Left kidney (tissue), 2 donors: ENCODE data around the gene ADM2. TPM values are rescaled to one million over a fixed set of nuclear protein-coding genes. Genes with fewer than 3 reads are reported as not detected.
A peak's percentile ranks its signal among the peaks of the same experiment; 100 is the strongest.
"Not testable (repeated sequence)": the region's sequence is repeated elsewhere in the genome, so short reads cannot be mapped to it uniquely, and the experiment has no call there.

Source experiments
- DNase-seq: peaks from one replicate; pipeline ENCODE4 v3.0.0-alpha.2; 2013
- polyA plus RNA-seq: library from polyadenylated mRNA; unstranded; fragments of 120-200 nt; gene quantifications from one replicate; pipeline ENCODE4 v1.2.1, GENCODE V29; 2013; ENCODE audit not compliant: insufficient read length

Gene ADM2
- polyA plus RNA-seq, 1 donor: 4.8 TPM

GRCh38 chr22:50505776-50506610 is 24.6 kb downstream of the ADM2 start:
- DNase-seq: no peak

DNA sequence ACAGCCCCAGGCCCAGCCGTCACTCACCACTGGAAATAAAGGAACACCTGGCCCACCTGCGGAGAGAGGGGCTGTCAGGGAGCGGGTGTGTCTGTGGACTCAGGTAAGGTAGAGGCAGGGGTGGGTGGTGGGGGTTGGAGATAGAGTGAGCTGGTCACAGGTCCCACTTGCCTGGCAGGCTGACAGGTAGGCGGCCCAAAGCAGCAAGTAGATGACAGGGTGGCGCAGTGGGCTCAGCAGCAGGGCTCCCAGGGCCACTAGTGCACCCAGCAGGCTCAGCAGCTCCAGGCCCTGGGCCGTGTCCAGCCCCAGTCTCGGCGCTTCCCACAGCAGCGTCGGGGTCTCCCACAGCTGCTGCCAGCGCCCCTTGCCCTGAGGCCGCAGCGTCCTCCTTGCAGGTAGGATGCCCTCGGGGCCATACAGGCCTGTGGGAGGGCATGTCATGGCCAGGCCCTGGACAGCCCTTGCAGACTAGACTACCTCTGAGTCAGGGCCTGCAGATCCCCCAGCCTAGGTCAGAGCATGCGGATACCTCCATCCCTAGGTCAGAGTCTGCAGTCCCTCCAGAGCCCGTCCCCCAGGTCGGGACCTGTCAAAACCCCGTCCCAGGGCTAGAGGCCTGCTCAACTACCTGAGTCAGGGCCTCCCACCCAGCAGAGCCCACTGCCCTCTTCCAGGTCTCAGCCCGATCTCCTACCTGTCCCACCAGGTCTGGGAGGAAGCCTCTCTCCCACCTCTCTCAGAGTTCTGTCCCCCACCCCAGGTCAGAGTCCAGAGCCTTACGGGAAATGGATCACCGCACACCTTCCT is 25.5 kb downstream of the ADM2 start:
- DNase-seq: no peak

DNA sequence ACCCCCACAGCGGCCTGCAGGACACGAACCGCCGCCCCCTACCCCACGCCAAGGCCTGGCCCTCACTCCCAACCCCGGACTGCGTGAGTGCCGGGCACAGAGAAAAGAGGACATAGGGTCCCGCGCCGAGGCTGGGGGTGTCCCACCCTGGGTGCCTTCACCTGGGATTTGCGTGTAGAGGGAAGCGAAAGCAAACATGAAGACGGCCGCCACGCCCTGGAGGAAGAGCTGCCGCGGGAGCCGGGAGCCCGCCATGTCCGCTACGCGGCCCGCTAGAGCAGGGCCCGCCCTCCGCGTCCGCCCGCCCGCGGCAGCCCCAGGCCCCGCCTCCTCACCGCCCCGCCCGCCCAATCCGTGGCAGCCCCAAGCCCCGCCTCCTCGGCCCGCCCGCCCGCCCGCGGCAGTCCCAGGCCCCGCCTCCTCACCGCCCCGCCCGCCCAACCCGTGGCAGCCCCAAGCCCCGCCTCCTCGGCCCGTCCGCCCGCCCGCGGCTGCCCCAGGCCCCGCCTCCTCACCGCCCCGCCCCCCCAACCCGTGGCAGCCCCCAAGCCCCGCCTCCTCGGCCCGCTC is 26.2 kb downstream of the ADM2 start, which contains the start of gene LMF2:
TSS of gene LMF2 (minus strand) at position 282 of the 570 bp plus-strand sequence. CDS start at position 255, 27 bp downstream.
- DNase-seq: no peak

DNA sequence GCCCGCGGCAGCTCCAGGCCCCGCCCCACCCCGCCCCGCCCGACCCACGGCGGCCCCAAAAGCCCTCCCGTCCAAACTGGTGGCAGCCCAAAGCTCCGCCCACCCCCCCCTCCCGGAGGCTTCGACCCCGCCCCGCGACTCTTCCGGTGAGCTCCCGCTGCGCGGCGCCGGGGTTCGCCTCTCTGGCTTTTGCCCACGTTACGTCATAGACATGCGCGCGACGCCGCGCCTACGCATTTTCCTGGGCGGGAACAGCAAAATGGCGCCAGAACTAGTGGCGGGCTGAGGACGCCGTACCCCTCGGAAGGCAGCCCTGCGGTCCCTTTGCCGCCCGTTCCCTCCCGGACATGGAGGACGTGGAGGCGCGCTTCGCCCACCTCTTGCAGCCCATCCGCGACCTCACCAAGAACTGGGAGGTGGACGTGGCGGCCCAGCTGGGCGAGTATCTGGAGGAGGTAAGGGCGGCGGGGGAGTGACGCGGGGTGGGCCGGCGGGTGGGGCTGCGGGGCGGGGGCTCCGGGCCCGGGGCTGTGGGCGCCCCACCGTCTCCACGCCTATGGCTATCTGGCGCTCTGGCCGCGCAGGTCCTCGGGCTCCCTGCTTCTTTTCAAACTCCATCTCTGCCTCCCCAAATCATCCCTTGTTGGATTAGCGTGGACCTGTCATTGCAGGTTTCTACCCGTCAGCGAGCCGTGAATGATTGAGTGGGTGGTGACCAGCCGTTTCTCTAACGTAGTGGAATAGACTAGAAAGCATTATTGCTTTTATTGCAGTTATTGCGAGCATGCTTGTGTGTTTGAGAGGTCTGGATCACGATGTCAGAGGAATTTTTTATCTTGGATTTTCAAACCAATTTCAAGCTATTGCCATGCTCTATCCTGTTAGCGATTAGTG is 26.9 kb downstream of the ADM2 start, which contains the start of gene NCAPH2:
TSS of gene NCAPH2 (plus strand) at position 234 of the 894 bp plus-strand sequence. CDS start at position 348, 114 bp downstream.
- DNase-seq: peak; percentile 97

GRCh38 chr22:50508897-50509296 is 27.6 kb downstream of the ADM2 start:
- no peak for DNase-seq

GRCh38 chr22:50513175-50513574 is 31.8 kb downstream of the ADM2 start:
- DNase-seq: no peak

DNA sequence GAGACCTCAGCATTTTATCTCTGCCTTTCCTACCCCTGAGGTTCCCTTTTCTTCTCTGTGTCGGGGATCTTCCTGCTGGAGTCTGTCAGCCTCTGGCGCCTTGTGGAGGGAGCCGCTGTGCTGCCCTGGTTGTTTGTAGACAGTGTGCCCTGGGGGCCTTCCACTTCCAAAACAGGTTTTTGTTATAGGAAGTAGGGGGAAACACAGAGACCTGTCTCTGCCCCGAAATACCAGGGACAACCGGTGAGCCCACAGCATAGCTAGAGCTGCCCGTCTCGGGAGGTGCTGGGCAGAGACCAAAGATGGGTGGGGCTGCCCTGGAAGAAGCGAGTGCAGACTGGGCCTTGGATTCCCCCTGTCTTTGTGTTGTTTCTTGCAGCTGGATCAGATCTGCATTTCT is 34.7 kb downstream of the ADM2 start:
- DNase-seq: no peak

GRCh38 chr22:50516891-50517290 is 35.5 kb downstream of the ADM2 start:
- DNase-seq: no peak

GRCh38 chr22:50517495-50518260 is 36.3 kb downstream of the ADM2 start:
- no peak for DNase-seq

DNA sequence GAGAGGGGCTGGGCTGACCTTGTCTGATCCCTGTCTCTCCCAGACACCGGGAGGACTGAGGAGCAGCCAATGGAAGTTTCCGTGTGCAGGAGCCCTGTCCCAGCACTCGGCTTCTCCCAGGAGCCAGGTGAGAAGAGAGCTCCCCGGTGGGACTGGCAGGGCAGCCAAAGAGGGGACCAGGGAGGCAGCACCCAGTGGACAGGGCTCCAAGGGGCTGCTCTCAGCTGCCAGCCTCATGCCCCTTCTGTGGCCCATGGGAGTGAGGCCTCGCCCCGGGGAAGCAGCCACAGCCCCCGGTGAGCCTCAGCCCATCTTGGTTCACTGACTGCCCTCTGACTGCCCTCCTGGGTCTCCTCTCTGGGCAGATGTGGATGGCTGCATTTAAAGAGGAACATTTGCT is 37.3 kb downstream of the ADM2 start:
- no peak for DNase-seq

GRCh38 chr22:50519151-50519550 is 37.8 kb downstream of the ADM2 start:
- DNase-seq: no peak

- not testable (repeated sequence) for DNase-seq
Observed at GRCh38 chr22:50520184-50520583, 38.8 kb downstream of the ADM2 start.

- DNase-seq: no peak
Observed at GRCh38 chr22:50520826-50521453, 39.6 kb downstream of the ADM2 start.

- no peak for DNase-seq
Observed at GRCh38 chr22:50521710-50522109, 40.4 kb downstream of the ADM2 start.

DNA sequence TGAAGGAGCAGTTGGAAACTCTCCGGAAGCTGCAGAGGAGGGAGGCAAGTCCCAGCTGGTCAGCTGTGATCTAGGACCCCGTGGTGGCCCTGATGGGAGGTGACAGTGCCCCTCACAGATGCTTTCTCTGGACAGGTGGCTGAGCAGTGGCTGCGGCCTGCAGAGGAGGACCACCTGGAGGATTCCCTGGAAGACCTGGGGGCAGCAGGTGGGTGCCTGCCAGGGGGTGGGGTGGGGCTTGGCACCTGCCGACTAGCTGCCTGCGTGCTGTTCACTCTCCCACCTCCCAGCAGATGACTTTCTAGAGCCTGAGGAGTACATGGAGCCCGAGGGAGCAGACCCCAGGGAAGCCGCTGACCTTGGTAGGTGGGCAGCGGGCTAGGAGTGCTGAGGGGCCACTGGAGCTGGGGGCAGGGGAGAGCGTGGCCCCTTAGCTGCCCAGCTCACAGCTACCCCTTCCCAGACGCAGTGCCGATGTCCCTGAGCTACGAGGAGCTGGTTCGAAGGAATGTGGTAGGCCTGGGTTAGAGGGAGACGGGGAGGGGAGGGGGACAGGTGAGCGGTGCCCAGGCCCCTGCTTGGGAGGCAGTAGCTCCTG is 41.0 kb downstream of the ADM2 start:
- DNase-seq: no peak

DNA sequence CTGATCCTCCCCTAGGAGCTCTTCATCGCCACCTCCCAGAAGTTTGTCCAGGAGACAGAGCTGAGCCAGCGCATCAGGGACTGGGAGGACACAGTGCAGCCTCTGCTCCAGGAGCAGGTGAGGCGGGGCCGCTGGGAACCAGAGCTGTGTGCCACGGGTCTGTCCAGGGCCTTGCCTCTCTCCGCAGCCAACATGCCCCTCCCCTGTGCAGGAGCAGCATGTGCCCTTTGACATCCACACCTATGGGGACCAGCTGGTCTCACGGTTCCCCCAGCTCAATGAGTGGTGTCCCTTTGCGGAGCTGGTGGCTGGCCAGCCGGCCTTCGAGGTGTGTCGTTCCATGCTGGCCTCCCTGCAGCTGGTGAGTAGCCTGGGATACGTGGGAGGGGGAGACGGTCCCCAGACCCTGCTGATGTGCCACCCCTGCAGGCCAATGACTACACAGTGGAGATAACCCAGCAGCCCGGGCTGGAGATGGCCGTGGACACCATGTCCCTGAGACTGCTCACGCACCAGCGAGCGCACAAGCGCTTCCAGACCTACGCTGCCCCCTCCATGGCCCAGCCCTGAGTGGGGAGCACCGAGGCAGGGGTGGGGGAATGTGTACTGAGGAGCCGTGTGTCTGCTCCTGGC is 41.6 kb downstream of the ADM2 start:
- DNase-seq: no peak

DNA sequence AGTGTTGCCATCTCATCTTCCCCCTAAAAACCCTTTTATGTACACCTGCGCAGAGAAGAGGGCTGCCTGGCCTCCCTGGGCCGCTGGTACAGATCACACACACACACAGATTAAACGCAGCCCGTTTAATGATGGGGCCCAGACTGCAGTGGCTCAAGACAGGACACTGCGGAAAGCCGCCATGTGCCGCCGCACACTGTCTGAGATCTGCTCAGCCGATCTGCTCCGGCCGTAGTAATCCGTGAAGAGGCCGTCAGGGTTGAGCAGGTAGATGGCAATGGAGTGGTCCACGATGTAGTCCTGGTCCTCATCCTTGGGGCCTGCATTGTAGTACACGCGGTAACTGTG is 42.1 kb downstream of the ADM2 start:
- DNase-seq: no peak

DNA sequence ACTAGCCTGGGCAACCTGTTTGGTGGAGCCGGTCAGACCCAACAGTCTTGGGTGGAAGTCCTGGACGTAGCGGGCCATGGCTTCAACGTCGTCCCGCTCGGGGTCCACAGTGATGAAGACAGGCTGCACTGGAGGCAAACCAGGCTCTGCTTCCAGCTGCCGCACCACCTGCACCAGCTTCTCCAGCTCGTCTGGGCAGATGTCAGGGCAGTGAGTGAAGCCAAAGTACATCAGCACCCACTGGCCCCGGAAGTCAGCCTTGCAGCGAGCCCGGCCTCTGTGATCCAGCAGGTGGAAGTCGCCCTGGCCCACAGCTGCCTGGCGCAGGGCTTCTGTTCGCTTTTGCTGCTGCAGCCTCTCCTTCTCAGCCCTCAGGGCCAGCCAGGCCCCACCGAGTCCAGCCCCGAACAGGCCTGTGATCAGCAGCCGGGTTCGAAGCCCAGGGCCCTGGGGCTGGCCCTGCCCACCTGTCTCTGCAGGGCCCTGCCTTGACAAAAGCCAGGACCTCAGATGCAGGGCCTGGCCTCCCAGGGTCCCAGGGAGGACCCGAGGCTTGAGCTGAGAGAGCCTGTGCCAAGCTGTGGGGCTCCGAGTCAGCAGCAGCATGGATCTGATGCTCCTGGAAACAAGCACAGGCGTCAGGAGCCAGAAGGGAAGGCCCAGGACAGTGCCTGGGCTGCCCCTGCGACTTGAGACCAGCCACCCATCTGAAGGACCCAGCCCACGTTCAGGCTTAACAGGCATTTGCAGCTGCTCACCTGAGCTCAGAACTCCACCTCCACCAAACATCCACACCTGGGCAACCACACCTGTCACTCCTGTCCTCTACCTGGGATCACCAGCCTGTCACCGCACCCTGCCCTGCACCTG is 42.7 kb downstream of the ADM2 start:
- DNase-seq: no peak
